Transverse colon (tissue), 4 donors: ENCODE data around the gene YTHDF2. TPM values are rescaled to one million over a fixed set of nuclear protein-coding genes. Genes with fewer than 3 reads are reported as not detected.

ENCODE experiments used
- DNase-seq: peaks from one replicate; pipeline ENCODE4 v3.0.0-alpha.2; 2019
- H3K27ac ChIP-seq, 4 donors: fragments of 200-600 bp; sonication (generic); 2 replicates each; pipeline ENCODE4 v1.5.1; 2016 to 2018; ENCODE audit warnings: inconsistent platforms in 4 of 4
- H3K27me3 ChIP-seq: fragments of 200-600 bp; sonication (generic); 2 replicates; pipeline ENCODE4 v1.5.1; 2017; ENCODE audit warnings: inconsistent platforms
- H3K36me3 ChIP-seq, 4 donors: fragments of 200-600 bp; sonication (generic); 2 replicates each; pipeline ENCODE4 v1.5.1; 2017 to 2019; ENCODE audit warnings: inconsistent platforms in 4 of 4
- H3K4me1 ChIP-seq, 4 donors: fragments of 200-600 bp; sonication (generic); 2 replicates each; pipeline ENCODE4 v1.5.1; 2017 to 2020; ENCODE audit warnings: inconsistent platforms in 4 of 4
- H3K4me3 ChIP-seq, 4 donors: fragments of 200-600 bp; sonication (generic); 1 replicate in 1 of 4; 2 replicates in 3 of 4; pipeline versions ENCODE4 v1.5.1 to v1.6.1; 2017 to 2019; ENCODE audit warnings: inconsistent platforms in 4 of 4
- H3K9me3 ChIP-seq, 2 donors: fragments of 200-600 bp; sonication (generic); 2 replicates each; pipeline ENCODE4 v1.5.1; 2017 to 2019; ENCODE audit warnings: inconsistent platforms in 2 of 2
- EP300 ChIP-seq: sonication (generic); formaldehyde crosslinking; IDR thresholded peaks from one replicate; pipeline ENCODE4 v1.6.1; 2017; ENCODE audit warnings: antibody characterized with exemption, low read depth
- POLR2A ChIP-seq: fragments of 450-650 bp; IDR thresholded peaks from one replicate; pipeline ENCODE4 v1.6.1; 2016; ENCODE audit warnings: antibody characterized with exemption, mild to moderate bottlenecking, moderate library complexity
- POLR2AphosphoS5 ChIP-seq, 3 donors: sonication (generic); formaldehyde crosslinking; IDR thresholded peaks; one replicate each; pipeline ENCODE4 v1.6.1; 2016; ENCODE audit warnings: antibody characterized with exemption in 3 of 3
- WGBS, 2 donors: methylation state at CpG; one replicate each; pipeline ENCODE4 v1.1.5; 2018; ENCODE audit warnings: low coverage in 1 of 2; 5-methylcytosine and 5-hydroxymethylcytosine counted together
- in situ Hi-C, 4 donors: fragments of 200-750 bp; cut with MboI; loops; one replicate each; pipeline versions ENCODE4 v1.15.0 to v1.15.1; 2017; ENCODE audit warnings: low sequenced_read_pairs in 3 of 4, low pct_ligation_motif_present in 1 of 4, low pct_unique_long_range_greater_than_20kb in 1 of 4
- intact Hi-C: fragments of 100-400 bp; cut with DNase I; formaldehyde crosslinking; loops from one replicate; pipeline ENCODE4 v1.15.1; 2023; ENCODE audit warnings: low total_unique reads
- total RNA-seq, 4 donors: library from RNA; depleted of rRNA; stranded (reverse); fragments of >200 nt; gene quantifications; one replicate each; pipeline ENCODE4 v1.1.0, GENCODE V29; 2016
- TF ChIP-seq, protein P1 (sequence below), 5 experiments: fragments of 200-600 bp in 3 of 5; fragments of 450-650 bp in 2 of 5; sonication (generic) in 3 of 5; IDR thresholded peaks; 1 replicate in 2 of 5; 2 replicates in 3 of 5; pipeline ENCODE4 v1.5.1; 2016 to 2017; ENCODE audit warnings: antibody characterized with exemption in 5 of 5, inconsistent platforms in 3 of 5, mild to moderate bottlenecking in 2 of 5, moderate library complexity in 1 of 5

YTHDF2 gene
- total RNA-seq, 4 donors from 2014 or later: 33.2 to 56.1 (median 45.8) TPM

- Histone ChIP-seq H3K4me1 (peaks cover 0 to 5% (median under 1%) of the 10 kb centered on the region in 4 donors), H3K36me3 (no peaks in the 10 kb centered on the region), H3K27ac (no peak overlapping the region), H3K9me3 (no peaks in the 10 kb centered on the region), H3K27me3 (no peaks in the 10 kb centered on the region), H3K4me3 (no peak overlapping the region)
- TF ChIP-seq, protein P1, sequence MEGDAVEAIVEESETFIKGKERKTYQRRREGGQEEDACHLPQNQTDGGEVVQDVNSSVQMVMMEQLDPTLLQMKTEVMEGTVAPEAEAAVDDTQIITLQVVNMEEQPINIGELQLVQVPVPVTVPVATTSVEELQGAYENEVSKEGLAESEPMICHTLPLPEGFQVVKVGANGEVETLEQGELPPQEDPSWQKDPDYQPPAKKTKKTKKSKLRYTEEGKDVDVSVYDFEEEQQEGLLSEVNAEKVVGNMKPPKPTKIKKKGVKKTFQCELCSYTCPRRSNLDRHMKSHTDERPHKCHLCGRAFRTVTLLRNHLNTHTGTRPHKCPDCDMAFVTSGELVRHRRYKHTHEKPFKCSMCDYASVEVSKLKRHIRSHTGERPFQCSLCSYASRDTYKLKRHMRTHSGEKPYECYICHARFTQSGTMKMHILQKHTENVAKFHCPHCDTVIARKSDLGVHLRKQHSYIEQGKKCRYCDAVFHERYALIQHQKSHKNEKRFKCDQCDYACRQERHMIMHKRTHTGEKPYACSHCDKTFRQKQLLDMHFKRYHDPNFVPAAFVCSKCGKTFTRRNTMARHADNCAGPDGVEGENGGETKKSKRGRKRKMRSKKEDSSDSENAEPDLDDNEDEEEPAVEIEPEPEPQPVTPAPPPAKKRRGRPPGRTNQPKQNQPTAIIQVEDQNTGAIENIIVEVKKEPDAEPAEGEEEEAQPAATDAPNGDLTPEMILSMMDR (IDR thresholded peaks at IDR 0.05): no peak
- TF ChIP-seq POLR2AphosphoS5 (IDR thresholded peaks at IDR 0.05): no peak
- no peak for TF ChIP-seq POLR2A
- TF ChIP-seq EP300: no peak
- no peak for DNase-seq
- in situ Hi-C loops (loop anchor here in 3 of 4 donors (5.0 to 25.0 kb wide), 5 partner anchors 96 to 431 kb away; no protein-coding TSS in a partner anchor), intact Hi-C loops (no loop called here)
- WGBS, 2 donors: 60 to 73% methylated on average over 1 to 11 of the region's 11 CpGs
Observed at GRCh38 chr1:28781305-28781704, 44.6 kb downstream of the YTHDF2 start.

GRCh38 chr1:28782011-28782410 is 45.3 kb downstream of the YTHDF2 start:
- TF ChIP-seq POLR2AphosphoS5 (IDR thresholded peaks at IDR 0.05) (no peak), EP300 (no peak)
- intact Hi-C loops (no loop called here), in situ Hi-C loops (loop anchor here in 3 of 4 donors (5.0 to 25.0 kb wide), 5 partner anchors 95 to 430 kb away; no protein-coding TSS in a partner anchor)
- no peak overlapping the region for H3K27ac ChIP-seq
- no peak for DNase-seq
- 72 to 84% methylated on average over 3 of the region's 3 CpGs for WGBS, 2 donors
- H3K4me3 ChIP-seq: no peak overlapping the region
- no peaks in the 10 kb centered on the region for H3K27me3 ChIP-seq
- H3K9me3 ChIP-seq: no peaks in the 10 kb centered on the region
- peaks cover 0 to 5% (median 0%) of the 10 kb centered on the region in 4 donors for H3K4me1 ChIP-seq
- H3K36me3 ChIP-seq: no peaks in the 10 kb centered on the region

DNA sequence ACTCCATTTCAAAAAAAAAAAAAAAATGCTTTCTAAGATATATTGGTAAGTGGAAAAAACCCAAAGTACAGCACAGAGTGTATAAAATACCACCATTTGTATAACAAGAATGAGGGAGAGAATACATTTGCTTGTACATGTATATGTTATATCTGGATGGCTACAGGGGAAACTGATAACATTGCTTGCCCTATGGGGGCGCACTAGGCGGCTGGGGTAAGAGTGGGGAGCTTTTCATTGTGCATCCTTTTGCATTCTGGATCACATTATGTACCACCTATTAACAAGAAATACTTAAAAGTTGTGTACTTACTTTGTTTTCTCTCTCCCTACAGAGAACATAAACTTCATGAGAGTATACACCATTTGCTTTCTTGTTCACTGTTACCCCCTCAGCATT is 46.6 kb downstream of the YTHDF2 start:
- DNase-seq: no peak
- Histone ChIP-seq H3K27me3 (no peaks in the 10 kb centered on the region), H3K27ac (no peak overlapping the region), H3K4me3 (no peak overlapping the region), H3K36me3 (no peaks in the 10 kb centered on the region), H3K4me1 (peaks cover 0 to 5% (median 0%) of the 10 kb centered on the region in 4 donors), H3K9me3 (no peaks in the 10 kb centered on the region)
- intact Hi-C loops (no loop called here), in situ Hi-C loops (loop anchor here in 3 of 4 donors (5.0 to 25.0 kb wide), 5 partner anchors 94 to 429 kb away; no protein-coding TSS in a partner anchor)
- 59 to 85% methylated on average over 2 of the region's 2 CpGs for WGBS, 2 donors
- no peak for TF ChIP-seq POLR2AphosphoS5 (IDR thresholded peaks at IDR 0.05)
- TF ChIP-seq, protein P1 (IDR thresholded peaks at IDR 0.05): no peak
- no peak for TF ChIP-seq EP300
- TF ChIP-seq POLR2A: no peak

- H3K27ac ChIP-seq: no peak overlapping the region
- H3K36me3 ChIP-seq: no peaks in the 10 kb centered on the region
- WGBS, 2 donors: 90 to 98% methylated on average over 7 to 9 of the region's 9 CpGs
- intact Hi-C loops: loop anchor here (5.0 kb wide), 1 partner anchor 83 kb away; no protein-coding TSS in a partner anchor
- no peaks in the 10 kb centered on the region for H3K27me3 ChIP-seq
- peaks cover 0 to 5% (median 0%) of the 10 kb centered on the region in 4 donors for H3K4me1 ChIP-seq
- no peak for DNase-seq
- no peak overlapping the region for H3K4me3 ChIP-seq
- in situ Hi-C loops: loop anchor here (5.0 to 25.0 kb wide), 6 partner anchors 78 to 423 kb away; no protein-coding TSS in a partner anchor
- TF ChIP-seq, protein P1 (IDR thresholded peaks at IDR 0.05): no peak
- no peak for TF ChIP-seq EP300
- TF ChIP-seq POLR2AphosphoS5 (IDR thresholded peaks at IDR 0.05): no peak
- no peak for TF ChIP-seq POLR2A
- no peaks in the 10 kb centered on the region for H3K9me3 ChIP-seq
Observed at GRCh38 chr1:28789412-28789811, 52.7 kb downstream of the YTHDF2 start.

- Histone ChIP-seq H3K4me3 (no peak overlapping the region), H3K27me3 (no peaks in the 10 kb centered on the region), H3K4me1 (peaks cover 0 to 5% (median 0%) of the 10 kb centered on the region in 4 donors), H3K36me3 (no peaks in the 10 kb centered on the region), H3K27ac (no peak overlapping the region), H3K9me3 (no peaks in the 10 kb centered on the region)
- intact Hi-C loops: loop anchor here (5.0 kb wide), 1 partner anchor 82 kb away; no protein-coding TSS in a partner anchor
- DNase-seq: no peak
- in situ Hi-C loops: loop anchor here (5.0 to 25.0 kb wide), 6 partner anchors 77 to 422 kb away; no protein-coding TSS in a partner anchor
- TF ChIP-seq POLR2AphosphoS5 (IDR thresholded peaks at IDR 0.05): no peak
- no peak for TF ChIP-seq EP300
- TF ChIP-seq, protein P1 (IDR thresholded peaks at IDR 0.05): no peak
- TF ChIP-seq POLR2A: no peak
- 79 to 80% methylated on average over 5 to 6 of the region's 6 CpGs for WGBS, 2 donors
Observed at GRCh38 chr1:28789816-28790215, 53.1 kb downstream of the YTHDF2 start.
